ENCODE data around the gene LRRC8E.

The LRRC8E gene

GRCh38 chr19:7868671-7869452 is 19.4 kb upstream of the LRRC8E start:
- peak; percentile 73 for DNase-seq

- peak; percentile 34 for DNase-seq
Measured at GRCh38 chr19:7869453-7869909, 18.8 kb upstream of the LRRC8E start.

- no peak for DNase-seq
Measured at GRCh38 chr19:7869910-7870511, 18.3 kb upstream of the LRRC8E start.

GRCh38 chr19:7870571-7871436 is 17.5 kb upstream of the LRRC8E start:
- peak; percentile 34 for DNase-seq

- peak; percentile 81 for DNase-seq
Measured at GRCh38 chr19:7871437-7872305, 16.6 kb upstream of the LRRC8E start.

GRCh38 chr19:7872306-7873204 is 15.8 kb upstream of the LRRC8E start:
- no peak for DNase-seq

DNA sequence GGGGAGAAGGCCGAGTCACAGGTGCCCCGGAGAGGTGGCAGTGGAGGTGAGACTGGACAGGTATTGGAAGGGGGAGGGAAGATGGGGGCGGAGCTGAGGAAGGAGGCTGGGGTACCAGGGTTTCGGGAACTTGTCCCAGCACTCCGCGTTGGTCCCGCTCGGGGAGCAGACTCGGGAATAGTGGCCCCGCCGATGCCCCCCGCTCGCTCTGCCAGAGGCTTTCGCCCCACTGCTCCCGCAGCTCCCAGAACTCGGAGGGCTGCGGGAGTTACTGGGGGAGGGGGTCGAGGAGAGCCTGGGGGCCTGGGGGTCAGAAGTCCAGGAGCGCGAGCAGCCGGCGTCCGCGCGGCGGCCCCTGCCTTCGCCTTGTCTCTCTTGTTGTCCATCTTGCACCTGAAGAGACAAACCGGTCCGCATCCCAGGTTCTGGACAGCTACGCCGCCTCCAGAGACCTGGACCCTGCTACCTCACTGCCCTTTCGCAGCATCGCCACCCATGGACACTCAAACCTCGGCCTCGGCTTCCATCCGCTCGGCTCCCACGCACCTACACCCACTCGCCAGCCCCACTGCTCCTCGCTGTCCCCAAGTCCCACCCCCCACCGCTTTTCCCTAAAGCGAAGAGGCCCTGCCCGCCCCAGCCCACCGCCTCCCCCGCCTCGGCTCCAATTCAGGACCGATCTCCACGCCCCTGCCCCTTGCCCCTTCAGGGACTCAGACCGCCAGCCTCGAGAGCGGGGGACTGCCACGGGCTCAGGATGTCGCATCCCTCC is 14.8 kb upstream of the LRRC8E start:
- DNase-seq = no peak

DNA sequence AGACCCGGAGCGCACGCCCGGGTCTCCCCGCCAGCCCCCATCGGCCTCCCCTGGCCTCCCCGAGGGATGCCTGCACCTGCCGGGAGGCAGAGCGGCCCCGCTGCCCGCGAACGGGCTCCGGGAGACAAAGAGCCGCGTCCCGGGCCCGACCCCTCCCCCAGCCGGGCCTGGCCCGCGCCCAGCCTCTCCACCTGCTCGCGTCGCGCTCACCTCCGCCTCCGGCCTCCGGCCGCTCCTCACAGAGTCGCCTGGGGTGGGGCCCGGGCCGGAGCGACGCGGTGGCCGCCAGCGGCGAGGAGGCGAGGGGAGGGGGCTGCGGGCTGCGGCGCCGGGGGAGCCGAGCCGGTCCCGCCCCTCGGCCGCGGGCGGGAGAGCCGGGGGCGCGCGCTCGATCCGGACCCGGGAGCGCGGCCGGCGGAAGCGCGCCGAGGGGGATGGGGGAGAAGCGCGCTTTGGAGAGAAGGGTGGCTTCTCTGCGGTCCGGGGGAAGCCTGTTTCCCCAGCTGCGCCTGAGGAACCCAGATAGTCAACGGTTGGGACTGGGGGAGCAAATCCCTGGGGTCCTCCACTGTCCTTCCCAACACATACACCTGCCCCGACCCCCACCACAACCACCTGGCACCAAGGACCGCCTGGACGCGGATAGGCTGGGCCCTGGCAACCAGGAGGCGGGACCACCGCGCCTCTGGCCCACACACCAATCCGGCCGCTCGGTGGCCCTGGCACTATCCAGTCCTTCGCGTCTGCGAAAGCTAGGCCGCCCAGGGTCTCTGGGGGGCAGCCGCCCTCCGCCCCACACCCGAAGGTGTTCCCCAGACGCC is 14.0 kb upstream of the LRRC8E start, which contains the start of gene PRR36:
Gene PRR36, minus strand, starts transcription at position 315 of the 821 bp plus-strand sequence. CDS start 701 bp downstream, outside the sequence.
- DNase-seq = no peak

DNA sequence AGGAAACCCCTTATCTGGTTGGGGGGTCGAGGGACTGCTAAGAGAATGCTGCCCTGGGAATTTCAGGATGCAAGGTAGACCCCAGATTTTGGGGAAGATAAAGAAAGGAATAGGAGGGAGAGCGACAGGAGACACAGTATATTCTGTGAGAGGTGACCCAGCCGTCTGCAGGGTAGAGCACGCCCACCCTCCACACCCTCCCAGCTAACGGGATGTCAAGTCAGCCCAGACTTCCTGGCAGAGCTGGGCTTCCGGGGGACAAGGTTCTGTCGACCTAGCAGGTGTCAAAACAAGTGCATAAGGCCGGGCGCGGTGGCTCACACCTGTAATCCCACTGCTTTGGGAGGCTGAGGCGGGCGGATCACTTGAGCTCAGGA is 13.4 kb upstream of the LRRC8E start:
- DNase-seq = no peak

GRCh38 chr19:7877249-7877836 is 11.0 kb upstream of the LRRC8E start:
- no peak for DNase-seq

GRCh38 chr19:7879111-7879807 is 9.1 kb upstream of the LRRC8E start:
- DNase-seq = no peak

GRCh38 chr19:7879836-7880235 is 8.5 kb upstream of the LRRC8E start:
- DNase-seq = no peak

DNA sequence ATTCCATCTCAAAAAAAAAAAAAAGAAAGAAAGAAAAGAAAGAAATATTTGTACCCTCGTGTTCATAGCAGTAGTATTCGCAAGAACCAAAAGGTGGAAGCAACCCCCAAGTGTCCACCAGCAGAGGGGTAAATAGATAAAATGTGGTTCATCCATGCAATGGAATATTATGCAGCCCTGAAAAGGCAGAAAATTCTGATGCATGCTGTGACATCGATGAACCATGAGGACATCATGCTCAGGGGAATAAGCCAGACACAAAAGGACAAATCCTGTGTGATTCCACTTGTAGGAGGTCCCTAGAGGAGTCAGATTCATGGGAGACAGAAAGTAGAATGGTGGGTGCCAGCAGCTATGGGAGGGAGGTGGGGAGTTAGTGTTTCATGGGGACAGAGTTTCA is 6.4 kb upstream of the LRRC8E start:
- DNase-seq = no peak

- DNase-seq = no peak
Measured at GRCh38 chr19:7883105-7883504, 5.2 kb upstream of the LRRC8E start.

DNA sequence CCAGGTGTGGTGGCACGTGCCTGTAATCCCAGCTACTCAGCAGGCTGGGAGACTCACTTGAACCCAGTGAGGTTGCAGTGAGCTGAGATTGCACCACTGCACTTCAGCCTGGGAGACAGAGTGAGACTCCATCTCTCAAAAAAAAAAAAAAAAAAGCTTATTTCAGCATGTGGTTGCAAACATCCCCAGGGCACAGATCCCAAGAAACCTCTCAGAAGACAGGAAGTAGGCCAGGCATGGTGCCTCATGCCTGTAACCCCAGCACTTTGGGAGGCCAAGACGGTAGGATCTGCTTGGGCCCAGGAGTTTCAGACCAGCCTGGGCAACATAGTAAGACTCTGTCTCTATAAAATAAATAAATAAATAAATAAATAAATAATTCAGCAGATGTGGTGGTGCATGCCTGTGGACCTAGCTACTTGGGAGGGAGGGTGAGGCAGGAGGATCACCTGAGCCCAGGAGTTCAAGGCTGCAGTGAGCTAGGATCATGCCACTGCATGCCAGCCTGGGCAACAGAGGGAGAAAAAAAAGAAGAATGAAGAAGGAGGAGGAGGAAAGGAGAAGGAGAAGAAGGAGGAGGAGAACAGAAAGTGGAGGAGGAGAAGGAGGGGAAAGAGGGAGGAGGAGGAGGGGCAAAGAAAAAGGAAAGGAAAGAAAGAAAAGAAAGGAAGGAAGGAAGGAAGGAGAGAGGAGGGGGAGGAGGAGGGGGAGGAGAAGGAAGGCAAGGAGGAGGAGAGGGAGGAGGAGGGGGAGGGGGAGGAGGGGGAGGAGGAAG is 4.3 kb upstream of the LRRC8E start:
- no peak for DNase-seq

DNA sequence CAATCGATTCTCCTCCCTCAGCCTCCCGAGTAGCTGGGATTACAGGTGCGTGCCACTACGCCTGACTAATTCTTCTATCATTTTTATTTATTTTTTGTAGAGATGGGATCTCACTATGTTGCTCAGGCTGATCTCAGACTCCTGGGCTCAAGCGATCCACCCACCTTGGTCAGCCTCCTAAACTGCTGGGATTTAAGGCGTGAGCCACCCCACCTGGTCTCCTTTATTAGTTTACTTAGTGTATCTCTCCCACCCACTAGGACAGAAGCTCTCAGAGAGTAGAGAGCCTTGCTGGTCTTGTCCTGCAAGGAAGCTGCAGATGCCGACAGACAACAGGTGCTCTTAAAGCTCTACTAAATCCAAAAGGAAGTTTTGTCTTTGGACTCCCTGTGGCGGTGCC is 2.5 kb upstream of the LRRC8E start:
- no peak for DNase-seq

DNA sequence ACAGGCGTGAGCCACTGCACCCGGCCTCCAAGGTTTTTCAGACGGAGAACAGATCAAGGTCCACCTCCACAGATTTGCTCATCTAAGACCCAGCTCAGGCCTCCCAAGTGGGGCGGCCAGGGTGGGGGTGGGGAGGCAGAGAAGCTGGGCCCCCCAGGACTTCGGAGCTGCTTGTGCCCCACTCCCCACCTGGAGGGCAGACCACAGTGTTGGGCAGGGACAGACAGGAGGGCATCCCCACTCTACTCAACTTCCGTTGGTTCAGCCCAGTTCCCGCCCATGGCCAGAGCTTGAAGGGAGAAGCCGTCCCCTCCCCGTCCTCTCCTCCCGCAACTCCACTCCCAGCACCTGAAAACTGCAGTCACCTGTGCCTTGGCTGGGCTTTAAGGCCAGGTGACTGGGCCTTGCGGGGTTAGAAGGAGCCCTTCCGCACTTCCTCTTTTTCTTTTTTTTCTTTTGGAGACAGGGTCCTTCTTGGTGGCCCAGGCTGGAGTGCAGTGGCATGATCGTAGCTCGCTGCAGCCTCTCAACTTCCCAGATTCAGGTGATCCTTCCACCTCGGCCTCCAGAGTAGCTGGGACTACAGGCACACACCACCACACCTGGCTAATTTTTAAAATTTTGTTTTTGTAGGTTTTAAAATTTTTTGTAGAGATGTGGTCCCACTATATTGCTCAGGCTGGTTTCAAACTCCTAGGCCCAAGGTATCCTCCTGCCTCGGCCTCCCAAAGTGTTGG is 734 bp upstream of the LRRC8E start:
- no peak for DNase-seq
